SK-N-SH (cell line): Measurements from ENCODE around the gene CCDC27. TPM values are rescaled to one million over a fixed set of nuclear protein-coding genes. Genes with fewer than 3 reads are reported as not detected.

Source experiments
- CTCF ChIA-PET: fragments of 300-600, 350-600 bp; formaldehyde crosslinking; extraction: SDS; loops from one replicate; lab custom pipeline; 2021; lab: Yijun Ruan, JAX
- POLR2A ChIA-PET: fragments of 350-600 bp; sonication (Branson Sonifier 250); formaldehyde crosslinking; extraction: SDS; loops from one replicate; lab custom pipeline; 2020; ENCODE audit warnings: antibody characterized with exemption, inconsistent platforms; lab: Yijun Ruan, JAX
- DNase-seq: peaks from one replicate; pipeline ENCODE4 v3.0.0; 2012
- H2AFZ ChIP-seq: fragments of 200-600 bp; sonication (generic); 2 replicates; pipeline ENCODE4 v1.8.1; 2016; ENCODE audit warnings: antibody characterized with exemption, mild to moderate bottlenecking, low read depth
- H3F3A ChIP-seq: fragments of 200-600 bp; sonication (generic); replicated peaks from 2 replicates; pipeline ENCODE3; 2016; ENCODE audit warnings: antibody characterized with exemption, mild to moderate bottlenecking; ENCODE audit not compliant: insufficient read depth
- H3K27ac ChIP-seq, 2 experiments: fragments of 200-500 bp in 1 of 2; fragments of 200-600 bp in 1 of 2; sonication (Bioruptor generic) in 1 of 2; sonication (generic), shearing (Covaris generic) in 1 of 2; 2 replicates each; pipeline versions ENCODE4 v1.5.1 to v1.6.1; 2014 to 2016; ENCODE audit warnings: low read depth in 2 of 2, inconsistent platforms in 1 of 2, low read length in 1 of 2, mild to moderate bottlenecking in 1 of 2, mixed read lengths in 1 of 2
- H3K27me3 ChIP-seq: fragments of 200-600 bp; sonication (generic), shearing (Covaris generic); 2 replicates; pipeline ENCODE4 v1.6.1; 2016; ENCODE audit warnings: mixed run types; ENCODE audit not compliant: insufficient read depth
- H3K36me3 ChIP-seq, 2 experiments: fragments of 200-500 bp in 1 of 2; fragments of 200-600 bp in 1 of 2; sonication (Bioruptor generic) in 1 of 2; sonication (generic) in 1 of 2; replicated peaks in 1 of 2; 2 replicates each; pipeline versions ENCODE3 to v1.5.1; 2014 to 2016; ENCODE audit warnings: low read length in 1 of 2, mild to moderate bottlenecking in 1 of 2; ENCODE audit not compliant: insufficient read depth in 2 of 2, control insufficient read depth in 1 of 2
- H3K4me1 ChIP-seq, 2 experiments: fragments of 200-500 bp in 1 of 2; fragments of 200-600 bp in 1 of 2; sonication (Bioruptor generic) in 1 of 2; sonication (generic), shearing (Covaris generic) in 1 of 2; 2 replicates each; pipeline versions ENCODE4 v1.5.1 to v1.6.1; 2014 to 2016; ENCODE audit warnings: low read depth in 1 of 2, low read length in 1 of 2, mixed run types in 1 of 2; ENCODE audit not compliant: insufficient read depth in 2 of 2, control insufficient read depth in 1 of 2
- H3K4me2 ChIP-seq: fragments of 200-600 bp; sonication (generic), shearing (Covaris generic); 2 replicates; pipeline ENCODE4 v1.6.1; 2017; ENCODE audit warnings: mixed run types
- H3K4me3 ChIP-seq, 2 experiments: fragments of 200-500 bp in 1 of 2; fragments of 200-600 bp in 1 of 2; sonication (Bioruptor generic) in 1 of 2; sonication (generic), shearing (Covaris generic) in 1 of 2; 2 replicates each; pipeline versions ENCODE4 v1.5.1 to v1.8.1; 2014 to 2016; ENCODE audit warnings: low read depth in 2 of 2, inconsistent platforms in 1 of 2, low read length in 1 of 2, mild to moderate bottlenecking in 1 of 2, mixed read lengths in 1 of 2, moderate library complexity in 1 of 2
- H3K79me2 ChIP-seq: fragments of 200-600 bp; sonication (generic); 2 replicates; pipeline ENCODE4 v1.8.1; 2017; ENCODE audit warnings: mild to moderate bottlenecking; ENCODE audit not compliant: insufficient read depth
- H3K9ac ChIP-seq: fragments of 200-600 bp; sonication (generic); 2 replicates; pipeline ENCODE4 v1.6.1; 2017; ENCODE audit warnings: mixed run types
- H3K9me2 ChIP-seq: fragments of 200-600 bp; sonication (generic); 2 replicates; pipeline ENCODE4 v1.6.1; 2017; ENCODE audit warnings: mixed run types
- H3K9me3 ChIP-seq: fragments of 200-600 bp; sonication (generic); 2 replicates; pipeline ENCODE4 v1.6.1; 2017; ENCODE audit warnings: mixed run types, mild to moderate bottlenecking, moderate library complexity
- H4K20me1 ChIP-seq: fragments of 200-600 bp; sonication (generic); 2 replicates; pipeline ENCODE4 v1.6.1; 2017; ENCODE audit warnings: mild to moderate bottlenecking, mixed run types; ENCODE audit not compliant: insufficient read depth
- CHD2 ChIP-seq: fragments of 150-350 bp; IDR thresholded peaks from 2 replicates; pipeline ENCODE4 v1.6.1; 2018; ENCODE audit warnings: low read length; ENCODE audit not compliant: partially characterized antibody
- EZH2phosphoT487 ChIP-seq: fragments of 200-600 bp; sonication (generic); IDR thresholded peaks from 2 replicates; pipeline ENCODE4 v1.6.1; 2017; ENCODE audit warnings: low read depth, mixed run types, mild to moderate bottlenecking, antibody characterized with exemption, moderate library complexity, borderline replicate concordance
- FOSL2 ChIP-seq: IDR thresholded peaks from 2 replicates; pipeline ENCODE4 v1.4.0; 2012; ENCODE audit warnings: low read depth, mild to moderate bottlenecking, moderate library complexity, borderline replicate concordance
- FOXJ3 ChIP-seq: sonication (generic); formaldehyde crosslinking; IDR thresholded peaks from 2 replicates; pipeline ENCODE4 v1.5.1; 2020; ENCODE audit warnings: mild to moderate bottlenecking, missing genetic modification reagents
- GATA2 ChIP-seq: sonication (generic); formaldehyde crosslinking; IDR thresholded peaks from 2 replicates; pipeline ENCODE4 v1.5.0; 2020; ENCODE audit warnings: mild to moderate bottlenecking, missing genetic modification reagents
- MXI1 ChIP-seq: IDR thresholded peaks from 2 replicates; pipeline ENCODE4 v1.6.1; 2012; ENCODE audit warnings: mild to moderate bottlenecking, low read depth, low read length, improper control_type of control experiment
- NFIC ChIP-seq: IDR thresholded peaks from 2 replicates; pipeline ENCODE4 v1.4.0; 2012; ENCODE audit warnings: borderline replicate concordance
- NRF1 ChIP-seq: IDR thresholded peaks from 2 replicates; pipeline ENCODE4 v1.6.1; 2012; ENCODE audit warnings: low read depth, mild to moderate bottlenecking, low read length
- RAD21 ChIP-seq: IDR thresholded peaks from 2 replicates; pipeline ENCODE4 v1.6.1; 2012; ENCODE audit warnings: mild to moderate bottlenecking, low read length
- RFX5 ChIP-seq: IDR thresholded peaks from 2 replicates; pipeline ENCODE4 v1.6.1; 2012; ENCODE audit warnings: mild to moderate bottlenecking, improper control_type of control experiment, low read length
- SMC3 ChIP-seq: IDR thresholded peaks from 2 replicates; pipeline ENCODE4 v1.6.1; 2012; ENCODE audit warnings: low read depth, low read length, improper control_type of control experiment
- TAF1 ChIP-seq: IDR thresholded peaks from 2 replicates; pipeline ENCODE4 v1.6.1; 2012; ENCODE audit warnings: low read depth, mild to moderate bottlenecking, low read length, moderate library complexity, borderline replicate concordance
- TEAD4 ChIP-seq: IDR thresholded peaks from 2 replicates; pipeline ENCODE4 v1.4.0; 2012; ENCODE audit warnings: mild to moderate bottlenecking, borderline replicate concordance; ENCODE audit not compliant: insufficient read depth
- WGBS: methylation state at CpG from one replicate; pipeline ENCODE4 v1.1.6; 2017; ENCODE audit warnings: low lambda C conversion rate; 5-methylcytosine and 5-hydroxymethylcytosine counted together
- polyA plus RNA-seq, 3 experiments: library from polyadenylated mRNA; depleted of rRNA; stranded (reverse); fragments of >200 nt; gene quantifications; 2 replicates each; pipeline ENCODE4 v1.2.3, GENCODE V29; 2012
- TF ChIP-seq, protein P1 (sequence below): fragments of 200-600 bp; sonication (generic); IDR thresholded peaks from 2 replicates; pipeline ENCODE4 v1.6.1; 2017; ENCODE audit warnings: antibody characterized with exemption, mild to moderate bottlenecking, moderate library complexity
- TF ChIP-seq, protein P2 (sequence below): fragments of 150-350 bp; IDR thresholded peaks from 2 replicates; pipeline ENCODE4 v1.6.1; 2017; ENCODE audit warnings: antibody characterized with exemption, low read length, low read depth, borderline replicate concordance
- TF ChIP-seq, protein P3 (sequence below): IDR thresholded peaks from 2 replicates; pipeline ENCODE4 v1.4.0; 2012; ENCODE audit warnings: low read depth, borderline replicate concordance
- TF ChIP-seq, protein P4 (sequence below): IDR thresholded peaks from 2 replicates; pipeline ENCODE4 v1.6.1; 2012; ENCODE audit warnings: mild to moderate bottlenecking, low read depth, low read length, moderate library complexity

CCDC27 gene
- polyA plus RNA-seq, 1 of the 3 experiments (the other 2 are of a cell fraction), result not detected

DNA sequence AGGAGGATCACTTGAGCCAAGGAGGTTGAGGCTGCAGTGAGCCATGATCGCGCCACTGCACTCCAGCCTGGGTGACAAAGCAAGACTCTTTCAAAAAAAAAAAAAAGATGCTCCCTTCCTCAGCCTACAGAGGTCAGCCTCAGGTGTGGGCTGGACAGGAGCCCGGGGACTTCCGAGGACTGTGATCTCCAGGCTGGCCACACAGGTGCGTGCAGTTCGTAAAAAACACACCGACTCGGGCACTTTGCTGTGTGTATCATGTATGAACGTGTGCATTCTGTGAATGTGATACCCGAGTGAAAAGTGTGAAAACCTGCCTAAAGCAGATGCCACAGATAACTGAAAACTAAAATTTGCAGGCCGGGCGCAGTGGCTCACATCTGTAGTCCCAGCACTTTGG lies 8.4 kb upstream of the CCDC27 start:
- H3K9me2 ChIP-seq, result no peaks in the 10 kb centered on the region
- WGBS, result 94% methylated on average over 12 of the region's 12 CpGs
- H3K4me2 ChIP-seq, result no peak overlapping the region
- H3K27me3 ChIP-seq, result no peaks in the 10 kb centered on the region
- ChIA-PET CTCF (interaction anchor here (2.6 kb wide), 1 partner anchor 19 kb away, joined by 10 read pairs; no protein-coding TSS in a partner anchor), POLR2A (no interaction called here)
- H3K4me3 ChIP-seq, result no peak overlapping the region
- no peak for TF ChIP-seq NFIC
- no peak for TF ChIP-seq RFX5
- TF ChIP-seq, protein P1, sequence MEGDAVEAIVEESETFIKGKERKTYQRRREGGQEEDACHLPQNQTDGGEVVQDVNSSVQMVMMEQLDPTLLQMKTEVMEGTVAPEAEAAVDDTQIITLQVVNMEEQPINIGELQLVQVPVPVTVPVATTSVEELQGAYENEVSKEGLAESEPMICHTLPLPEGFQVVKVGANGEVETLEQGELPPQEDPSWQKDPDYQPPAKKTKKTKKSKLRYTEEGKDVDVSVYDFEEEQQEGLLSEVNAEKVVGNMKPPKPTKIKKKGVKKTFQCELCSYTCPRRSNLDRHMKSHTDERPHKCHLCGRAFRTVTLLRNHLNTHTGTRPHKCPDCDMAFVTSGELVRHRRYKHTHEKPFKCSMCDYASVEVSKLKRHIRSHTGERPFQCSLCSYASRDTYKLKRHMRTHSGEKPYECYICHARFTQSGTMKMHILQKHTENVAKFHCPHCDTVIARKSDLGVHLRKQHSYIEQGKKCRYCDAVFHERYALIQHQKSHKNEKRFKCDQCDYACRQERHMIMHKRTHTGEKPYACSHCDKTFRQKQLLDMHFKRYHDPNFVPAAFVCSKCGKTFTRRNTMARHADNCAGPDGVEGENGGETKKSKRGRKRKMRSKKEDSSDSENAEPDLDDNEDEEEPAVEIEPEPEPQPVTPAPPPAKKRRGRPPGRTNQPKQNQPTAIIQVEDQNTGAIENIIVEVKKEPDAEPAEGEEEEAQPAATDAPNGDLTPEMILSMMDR, result no peak
- TF ChIP-seq FOSL2, result no peak
- TF ChIP-seq MXI1, result no peak
- TF ChIP-seq, protein P2, sequence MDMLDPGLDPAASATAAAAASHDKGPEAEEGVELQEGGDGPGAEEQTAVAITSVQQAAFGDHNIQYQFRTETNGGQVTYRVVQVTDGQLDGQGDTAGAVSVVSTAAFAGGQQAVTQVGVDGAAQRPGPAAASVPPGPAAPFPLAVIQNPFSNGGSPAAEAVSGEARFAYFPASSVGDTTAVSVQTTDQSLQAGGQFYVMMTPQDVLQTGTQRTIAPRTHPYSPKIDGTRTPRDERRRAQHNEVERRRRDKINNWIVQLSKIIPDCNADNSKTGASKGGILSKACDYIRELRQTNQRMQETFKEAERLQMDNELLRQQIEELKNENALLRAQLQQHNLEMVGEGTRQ, result no peak
- no peak for TF ChIP-seq TAF1
- TF ChIP-seq NRF1, result no peak
- TF ChIP-seq TEAD4, result no peak
- no peak for TF ChIP-seq FOXJ3
- TF ChIP-seq CHD2, result no peak
- TF ChIP-seq RAD21, result no peak
- no peaks in the 10 kb centered on the region for H4K20me1 ChIP-seq
- DNase-seq, result no peak
- no peak overlapping the region for H3K27ac ChIP-seq
- peaks cover 10% of the 10 kb centered on the region for H3F3A ChIP-seq
- peaks cover 4% of the 10 kb centered on the region; the same call in 1 of the 2 replicates for H3K79me2 ChIP-seq
- H3K9me3 ChIP-seq, result no peaks in the 10 kb centered on the region
- peaks cover 0 to 30% of the 10 kb centered on the region in 2 experiments; a peak in 1 of 4 replicates for H3K4me1 ChIP-seq
- H2AFZ ChIP-seq, result no peak overlapping the region
- no peak overlapping the region for H3K9ac ChIP-seq
- peaks cover 7 to 26% of the 10 kb centered on the region in 2 experiments for H3K36me3 ChIP-seq

DNA sequence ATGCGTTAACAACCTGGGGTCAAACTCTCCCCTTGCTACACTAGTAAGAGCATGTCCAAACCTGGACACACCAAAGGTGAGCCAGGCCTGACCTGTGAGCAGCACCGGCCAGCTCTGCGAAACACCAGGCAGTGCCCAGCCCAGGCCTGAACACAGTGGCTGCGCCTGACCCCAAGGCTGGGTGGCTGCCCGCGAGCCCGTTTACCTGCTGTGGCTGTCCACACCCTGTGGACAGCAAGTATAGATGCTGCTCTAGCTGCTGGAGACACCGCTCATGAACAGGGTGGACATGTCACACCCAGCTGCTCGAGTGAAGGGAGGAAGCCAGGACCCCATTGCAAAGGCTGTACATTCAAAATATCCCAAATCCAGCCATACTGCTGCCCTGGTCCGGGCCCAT lies 7.6 kb upstream of the CCDC27 start:
- Histone ChIP-seq H4K20me1 (no peaks in the 10 kb centered on the region), H3K27me3 (no peaks in the 10 kb centered on the region), H3K4me3 (no peak overlapping the region), H3K9ac (no peak overlapping the region), H3K4me1 (peaks cover 0 to 30% of the 10 kb centered on the region in 2 experiments; a peak in 1 of 4 replicates), H3K9me3 (no peaks in the 10 kb centered on the region), H3K79me2 (peaks cover 4% of the 10 kb centered on the region; the same call in 1 of the 2 replicates), H2AFZ (no peak overlapping the region), H3K36me3 (peaks cover 7 to 22% of the 10 kb centered on the region in 2 experiments), H3K4me2 (no peak overlapping the region), H3K9me2 (no peaks in the 10 kb centered on the region), H3K27ac (no peak overlapping the region), H3F3A (peaks cover 10% of the 10 kb centered on the region)
- 96% methylated on average over 2 of the region's 10 CpGs for WGBS
- CTCF ChIA-PET, result interaction anchor here (1.0 to 1.4 kb wide), 2 partner anchors 20 to 31 kb away, joined by 3 to 4 read pairs; no protein-coding TSS in a partner anchor
- no peak for DNase-seq
- POLR2A ChIA-PET, result no interaction called here
- TF ChIP-seq, protein P3, sequence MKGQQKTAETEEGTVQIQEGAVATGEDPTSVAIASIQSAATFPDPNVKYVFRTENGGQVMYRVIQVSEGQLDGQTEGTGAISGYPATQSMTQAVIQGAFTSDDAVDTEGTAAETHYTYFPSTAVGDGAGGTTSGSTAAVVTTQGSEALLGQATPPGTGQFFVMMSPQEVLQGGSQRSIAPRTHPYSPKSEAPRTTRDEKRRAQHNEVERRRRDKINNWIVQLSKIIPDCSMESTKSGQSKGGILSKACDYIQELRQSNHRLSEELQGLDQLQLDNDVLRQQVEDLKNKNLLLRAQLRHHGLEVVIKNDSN, result no peak
- TF ChIP-seq RAD21, result no peak
- TF ChIP-seq, protein P2, result no peak
- TF ChIP-seq SMC3, result no peak
- TF ChIP-seq EZH2phosphoT487, result no peak
- no peak for TF ChIP-seq NRF1
- no peak for TF ChIP-seq GATA2 (CRISPR knock-in tag)
- TF ChIP-seq, protein P4, sequence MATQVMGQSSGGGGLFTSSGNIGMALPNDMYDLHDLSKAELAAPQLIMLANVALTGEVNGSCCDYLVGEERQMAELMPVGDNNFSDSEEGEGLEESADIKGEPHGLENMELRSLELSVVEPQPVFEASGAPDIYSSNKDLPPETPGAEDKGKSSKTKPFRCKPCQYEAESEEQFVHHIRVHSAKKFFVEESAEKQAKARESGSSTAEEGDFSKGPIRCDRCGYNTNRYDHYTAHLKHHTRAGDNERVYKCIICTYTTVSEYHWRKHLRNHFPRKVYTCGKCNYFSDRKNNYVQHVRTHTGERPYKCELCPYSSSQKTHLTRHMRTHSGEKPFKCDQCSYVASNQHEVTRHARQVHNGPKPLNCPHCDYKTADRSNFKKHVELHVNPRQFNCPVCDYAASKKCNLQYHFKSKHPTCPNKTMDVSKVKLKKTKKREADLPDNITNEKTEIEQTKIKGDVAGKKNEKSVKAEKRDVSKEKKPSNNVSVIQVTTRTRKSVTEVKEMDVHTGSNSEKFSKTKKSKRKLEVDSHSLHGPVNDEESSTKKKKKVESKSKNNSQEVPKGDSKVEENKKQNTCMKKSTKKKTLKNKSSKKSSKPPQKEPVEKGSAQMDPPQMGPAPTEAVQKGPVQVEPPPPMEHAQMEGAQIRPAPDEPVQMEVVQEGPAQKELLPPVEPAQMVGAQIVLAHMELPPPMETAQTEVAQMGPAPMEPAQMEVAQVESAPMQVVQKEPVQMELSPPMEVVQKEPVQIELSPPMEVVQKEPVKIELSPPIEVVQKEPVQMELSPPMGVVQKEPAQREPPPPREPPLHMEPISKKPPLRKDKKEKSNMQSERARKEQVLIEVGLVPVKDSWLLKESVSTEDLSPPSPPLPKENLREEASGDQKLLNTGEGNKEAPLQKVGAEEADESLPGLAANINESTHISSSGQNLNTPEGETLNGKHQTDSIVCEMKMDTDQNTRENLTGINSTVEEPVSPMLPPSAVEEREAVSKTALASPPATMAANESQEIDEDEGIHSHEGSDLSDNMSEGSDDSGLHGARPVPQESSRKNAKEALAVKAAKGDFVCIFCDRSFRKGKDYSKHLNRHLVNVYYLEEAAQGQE, result no peak
- TF ChIP-seq TEAD4, result no peak
